Gastroesophageal sphincter (tissue), 3 donors: ENCODE data around the gene SCFD2.

Source experiments
- CTCF ChIP-seq, 4 experiments: fragments of 200-600 bp in 2 of 4; fragments of 450-650 bp in 2 of 4; sonication (generic) in 1 of 4; IDR thresholded peaks; one replicate each; pipeline ENCODE4 v1.5.1; 2017 to 2019; ENCODE audit warnings: antibody characterized with exemption in 4 of 4, mild to moderate bottlenecking in 2 of 4, moderate library complexity in 2 of 4
- EP300 ChIP-seq: sonication (generic); formaldehyde crosslinking; IDR thresholded peaks from one replicate; pipeline ENCODE4 v1.6.1; 2017; ENCODE audit warnings: antibody characterized with exemption, mild to moderate bottlenecking

- TF ChIP-seq CTCF (IDR thresholded peaks at IDR 0.05) (no peak), EP300 (no peak)
Observed at GRCh38 chr4:53007024-53007423, 358.8 kb downstream of the SCFD2 start.
